Measurements from ENCODE around the gene FGF11. TPM values are rescaled to one million over a fixed set of nuclear protein-coding genes. Genes with fewer than 3 reads are reported as not detected.

Gene FGF11
- total and polyA plus RNA-seq, 2 of the 13 experiments (the other 11 are each of a cell fraction or from before 2014, with no cell fraction given), result 0.20 to 7.6 TPM

GRCh38 chr17:7440834-7441195 is 1.5 kb downstream of the FGF11 start (continued):
- TF ChIP-seq USF2 (IDR thresholded peaks at IDR 0.05; ENCODE audit: low read depth, low read length), result no peak
- TF ChIP-seq USF2 (CRISPR knock-in tag; IDR thresholded peaks at IDR 0.05; ENCODE audit: borderline replicate concordance), result peak; percentile 13; the same call in 1 of the 2 replicates
- TF ChIP-seq ZNF580 (CRISPR knock-in tag; IDR thresholded peaks at IDR 0.05; ENCODE audit: borderline replicate concordance, low read depth), result no peak
- peak; percentile 78 for TF ChIP-seq MAFF (IDR thresholded peaks at IDR 0.05; ENCODE audit: low read depth, low read length)

- H3K4me1 ChIP-seq (ENCODE audit: insufficient read depth, low read length), result peaks cover 60% of the 10 kb centered on the region
- in situ Hi-C loops (cut with HindIII; ENCODE audit: extremely low pct_ligation_motif_present, low pct_unique_long_range_greater_than_20kb), result no loop called here
- no TSS peak for BruUV-seq (replicated peaks)
- TF ChIP-seq ZNF296 (CRISPR knock-in tag; conservative IDR thresholded peaks at IDR 0.05) (no peak), FOXP1 (IDR thresholded peaks at IDR 0.05) (no peak), FOXP1 (CRISPR knock-in tag; IDR thresholded peaks at IDR 0.05) (no peak), MXD3 (CRISPR knock-in tag; IDR thresholded peaks at IDR 0.05) (no peak), ZUFSP (CRISPR knock-in tag; IDR thresholded peaks at IDR 0.05; ENCODE audit: borderline replicate concordance) (no peak), ZBTB26 (CRISPR knock-in tag; IDR thresholded peaks at IDR 0.05; ENCODE audit: borderline replicate concordance) (no peak), ZNF597 (CRISPR knock-in tag; IDR thresholded peaks at IDR 0.05) (no peak)
Measured at GRCh38 chr17:7441266-7441665, 2.0 kb downstream of the FGF11 start.

More at GRCh38 chr17:7441266-7441665, 2.0 kb downstream of the FGF11 start:
- ATAC-seq, result no peak
- Histone ChIP-seq H3K79me2 (ENCODE audit: insufficient read depth, low read length) (no peaks in the 10 kb centered on the region), H2AFZ (ENCODE audit: low read length) (no peak overlapping the region), H3K27ac (ENCODE audit: extremely low read length, insufficient read depth, low read length) (no peak overlapping the region), H3K36me3 (replicated peaks in 1 of 2; ENCODE audit: control insufficient read depth in 1 of 2, insufficient read depth in 2 of 2, low read length in 2 of 2) (no peaks in the 10 kb centered on the region), H4K20me1 (ENCODE audit: insufficient read depth, low read length) (no peaks in the 10 kb centered on the region), H3K27me3 (ENCODE audit: control insufficient read depth in 1 of 2, insufficient read depth in 2 of 2, low read length in 2 of 2) (peaks cover 6 to 27% of the 10 kb centered on the region in 2 experiments; a peak in 4 of 5 replicates), H3K4me2 (ENCODE audit: low read depth, low read length) (peak overlapping the region; percentile 94), H3K4me3 (replicated peaks in 1 of 3; ENCODE audit: insufficient read depth in 1 of 3, low read depth in 2 of 3, low read length in 3 of 3) (peak overlapping the region in 1 of 3 experiments; percentile 80; a peak in 3 of 6 replicates), H3K9me3 (ENCODE audit: low read length) (no peaks in the 10 kb centered on the region), H3K9ac (ENCODE audit: insufficient read depth, low read depth, low read length) (0 out of 2 replicates have a peak overlapping the region, but pooled peaks have one; percentile 68)
- ChIA-PET POLR2A (interaction anchor here (1.3 to 2.8 kb wide), 5 partner anchors 34 to 47 kb away, joined by 4 to 21 read pairs (median 7); partner anchors contain the start of genes PLSCR3, TMEM256 and ZBTB4), CTCF (ENCODE audit: low intra/inter-chr PET ratio, low total read pairs) (interaction anchor here (0.6 kb wide), 1 partner anchor 120 kb away, joined by 3 read pairs; no protein-coding TSS in a partner anchor)
- intact Hi-C loops (cut with micrococcal nuclease; ENCODE audit: unreplicated experiment), result no loop called here
- no peak for DNase-seq (ENCODE audit: low spot score)
- WGBS (ENCODE audit: low lambda C conversion rate), result 52% methylated on average over 7 of the region's 7 CpGs
- no peak for FAIRE-seq

All from HepG2 (cell line).